GM21619 (cell line): Measurements from ENCODE around the gene MEGF9.
A peak's percentile ranks its signal among the peaks of the same experiment; 100 is the strongest.

Source experiments
- ATAC-seq: cut with Tn5 transposase; IDR thresholded peaks from one replicate; pipeline ENCODE4 v1.9.1; 2021; ENCODE audit not compliant: unreplicated experiment

MEGF9 gene

GRCh38 chr9:120627073-120627472 lies 87.2 kb downstream of the MEGF9 start:
- no peak for ATAC-seq

DNA sequence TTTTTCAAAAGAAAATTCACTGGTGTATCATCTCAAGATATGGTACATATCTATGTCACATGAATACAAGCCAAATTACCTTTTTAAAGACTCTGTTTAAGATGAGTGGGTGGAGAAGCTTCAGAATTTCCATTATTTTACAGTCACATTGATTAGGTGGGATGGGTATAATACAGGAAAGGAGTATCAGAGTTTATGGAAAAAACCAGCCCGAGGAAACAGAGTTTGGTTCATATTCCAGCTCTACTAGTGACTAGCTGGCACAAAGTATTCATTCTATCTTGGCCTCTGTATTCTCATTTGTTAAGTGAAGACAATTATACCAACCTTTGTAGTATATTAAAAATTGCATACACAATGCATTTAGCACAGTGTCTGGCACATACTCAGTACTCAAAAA lies 87.8 kb downstream of the MEGF9 start:
- no peak for ATAC-seq

GRCh38 chr9:120625222-120625621 lies 89.0 kb downstream of the MEGF9 start:
- no peak for ATAC-seq

- no peak for ATAC-seq
Measured at GRCh38 chr9:120622790-120623189, 91.5 kb downstream of the MEGF9 start.

GRCh38 chr9:120621941-120622340 lies 92.3 kb downstream of the MEGF9 start:
- ATAC-seq: no peak

- ATAC-seq: peak; percentile 74
Measured at GRCh38 chr9:120619751-120620655, 94.3 kb downstream of the MEGF9 start.

GRCh38 chr9:120616966-120617935 lies 97.0 kb downstream of the MEGF9 start:
- ATAC-seq: no peak

DNA sequence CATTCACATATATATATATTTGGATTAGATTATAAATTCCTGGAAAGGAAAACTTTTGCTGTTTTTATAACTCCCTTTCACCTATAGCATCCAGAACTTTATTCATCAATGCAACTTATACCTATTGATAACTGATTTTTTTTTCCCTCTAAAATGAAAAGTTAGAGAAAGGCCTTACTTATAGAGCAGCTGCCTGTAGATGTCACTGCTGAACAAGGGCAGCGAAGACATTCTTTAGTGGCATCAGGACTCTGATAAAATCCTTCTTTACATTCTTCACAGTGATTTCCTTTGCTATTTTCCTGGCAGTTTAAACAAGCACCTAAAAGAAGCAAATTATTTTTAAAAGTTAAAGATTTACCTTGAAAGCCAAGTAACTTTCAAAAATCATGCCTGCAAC lies 102.1 kb downstream of the MEGF9 start:
- no peak for ATAC-seq

DNA sequence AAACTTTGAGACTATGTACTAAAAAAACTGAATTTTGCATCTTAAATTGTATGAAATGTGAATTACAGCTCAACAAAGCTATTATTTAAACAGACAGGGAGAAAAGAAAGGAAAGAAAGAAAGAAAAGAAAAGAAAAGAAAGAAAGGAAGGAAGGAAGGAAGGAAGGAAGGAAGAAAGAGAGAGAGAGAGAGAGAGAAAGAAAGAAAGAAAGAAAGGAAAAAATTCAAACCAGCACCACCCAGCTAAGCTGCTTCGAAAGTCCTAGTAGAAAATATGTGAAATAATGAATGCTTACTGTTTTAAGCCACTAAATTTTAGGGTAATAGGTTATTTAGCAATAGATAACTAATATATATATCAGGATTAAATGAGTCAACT lies 102.6 kb downstream of the MEGF9 start:
- no peak for ATAC-seq

- ATAC-seq: no peak
Measured at GRCh38 chr9:120610975-120611689, 103.1 kb downstream of the MEGF9 start.

GRCh38 chr9:120609636-120610035 lies 104.6 kb downstream of the MEGF9 start:
- ATAC-seq: no peak

DNA sequence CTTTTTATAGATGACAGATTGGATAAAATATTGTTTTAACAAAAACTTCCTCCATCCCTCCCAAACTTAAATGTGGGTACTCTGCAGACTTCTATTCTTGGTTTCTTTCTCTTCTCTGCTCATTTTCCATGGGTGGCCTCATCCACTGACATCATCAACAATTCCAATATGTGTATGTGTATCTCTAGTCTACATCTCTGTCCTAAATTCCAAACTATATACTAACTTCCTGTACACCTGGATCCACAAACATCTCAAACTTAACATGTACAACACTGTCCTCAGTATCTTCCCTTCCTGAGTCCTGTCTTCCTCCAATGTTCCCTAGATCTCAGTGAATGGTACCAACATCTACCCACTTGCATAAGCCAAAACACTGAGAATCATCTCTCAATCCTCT lies 105.8 kb downstream of the MEGF9 start:
- ATAC-seq: no peak

DNA sequence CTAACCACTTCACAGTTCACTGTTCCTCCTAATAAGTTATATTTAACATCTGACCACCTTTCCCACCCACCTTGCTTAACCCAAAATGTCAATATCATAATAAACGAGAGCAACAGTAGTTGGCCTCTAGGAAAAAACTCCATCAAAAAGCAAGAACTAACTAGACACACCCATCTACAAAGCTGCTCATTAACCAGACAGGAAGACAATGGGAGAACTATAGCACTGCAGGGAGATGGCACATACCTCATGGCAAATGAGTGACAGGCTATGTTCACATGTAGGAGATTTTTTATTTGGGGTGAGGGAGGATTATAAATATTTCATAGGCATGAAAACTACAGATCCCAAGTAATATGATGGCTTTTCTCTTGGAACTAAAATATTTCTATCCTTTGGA lies 110.7 kb downstream of the MEGF9 start:
- no peak for ATAC-seq

GRCh38 chr9:120603010-120603409 lies 111.3 kb downstream of the MEGF9 start:
- ATAC-seq: no peak

DNA sequence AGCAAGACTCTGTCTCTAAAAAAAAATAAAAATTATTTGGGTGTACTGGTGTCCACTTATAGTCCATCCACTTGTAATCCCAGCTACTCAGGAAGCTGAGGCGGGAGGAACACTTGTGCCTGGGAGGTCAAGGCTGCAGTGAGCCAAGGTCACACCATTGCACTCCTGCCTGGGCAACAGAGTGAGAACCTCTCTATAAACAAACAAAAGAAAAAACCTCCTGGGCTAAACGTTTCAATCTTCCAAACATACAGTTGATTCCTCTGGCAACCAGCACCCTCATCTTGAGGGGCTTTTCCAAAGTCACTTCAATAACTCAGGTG lies 120.4 kb downstream of the MEGF9 start:
- ATAC-seq: no peak

- ATAC-seq: no peak
Measured at GRCh38 chr9:120593250-120593954, 120.9 kb downstream of the MEGF9 start.

DNA sequence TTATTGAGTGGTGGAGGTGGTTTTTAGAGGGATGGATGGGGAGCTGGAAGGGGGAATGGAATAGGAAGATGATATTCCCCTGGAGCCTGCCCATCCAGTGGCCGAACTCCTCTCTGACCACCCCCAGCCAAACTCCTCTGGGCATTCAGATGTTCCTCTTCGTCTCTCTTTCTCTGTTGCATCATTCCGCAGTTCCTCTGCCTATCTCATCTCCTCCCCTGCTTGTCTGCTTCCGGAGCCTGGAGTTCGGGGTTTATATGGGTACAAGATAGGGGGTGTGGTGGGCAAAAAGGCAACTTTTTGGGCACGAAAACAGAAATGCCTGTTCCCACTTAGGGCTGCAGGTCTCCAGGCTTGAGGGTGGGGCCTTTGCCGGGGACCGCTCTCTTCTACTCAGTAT lies 122.1 kb downstream of the MEGF9 start:
- ATAC-seq: no peak

DNA sequence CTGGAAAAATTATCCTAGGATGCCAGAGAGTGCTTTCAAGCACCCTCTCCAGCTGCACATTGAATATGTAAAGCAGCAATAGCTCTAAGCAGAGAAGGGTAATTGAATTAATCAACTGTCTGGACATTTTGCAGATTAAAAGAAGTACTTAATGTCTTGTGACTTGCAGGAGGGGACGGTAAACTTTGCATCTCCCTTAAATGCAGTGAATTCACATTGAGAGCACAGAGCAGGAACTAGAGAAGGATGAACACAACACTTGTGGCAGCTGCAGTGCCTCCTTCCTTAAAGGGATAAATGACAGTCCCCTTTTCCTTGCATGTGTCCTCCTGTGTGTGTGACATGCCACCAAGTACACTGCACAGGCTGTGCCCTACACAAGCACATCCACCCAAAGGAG lies 126.9 kb downstream of the MEGF9 start:
- no peak for ATAC-seq

DNA sequence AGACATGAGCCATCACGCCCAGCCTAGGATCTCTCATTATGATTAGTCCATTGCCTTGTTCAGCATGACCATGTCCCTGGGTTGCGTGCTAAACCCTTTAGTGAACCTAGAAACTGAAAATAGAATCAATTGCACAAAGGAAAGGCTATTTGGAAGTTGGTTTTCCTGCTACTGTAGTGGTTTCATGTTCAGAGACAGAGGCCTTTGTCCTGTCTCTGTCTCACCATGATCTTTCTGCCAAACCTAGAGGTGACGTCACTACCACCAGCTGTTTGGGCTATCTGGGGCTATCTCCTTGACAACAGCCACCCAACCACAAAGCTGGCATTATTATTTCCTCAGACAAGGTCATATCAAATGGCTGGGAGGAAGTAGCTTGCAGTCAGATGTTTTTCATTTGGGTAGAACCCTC lies 130.3 kb downstream of the MEGF9 start:
- peak; percentile 33 for ATAC-seq

- ATAC-seq: peak; percentile 92
Measured at GRCh38 chr9:120580051-120580896, 134.0 kb downstream of the MEGF9 start, which contains the start of gene CDK5RAP2. Gene CDK5RAP2, minus strand, starts transcription at chr9:120580167. Its CDS starts 189 bp downstream, at chr9:120579978.
